NCI-H1048 (cell line): ENCODE results near the gene NT5DC1.

Experiments used
- DNase-seq: peaks from one replicate; lab custom pipeline; 2025; lab: John Stamatoyannopoulos, UW

The NT5DC1 gene

GRCh38 chr6:116136933-116137340 lies 36.3 kb downstream of the NT5DC1 start:
- DNase-seq: no peak

DNA sequence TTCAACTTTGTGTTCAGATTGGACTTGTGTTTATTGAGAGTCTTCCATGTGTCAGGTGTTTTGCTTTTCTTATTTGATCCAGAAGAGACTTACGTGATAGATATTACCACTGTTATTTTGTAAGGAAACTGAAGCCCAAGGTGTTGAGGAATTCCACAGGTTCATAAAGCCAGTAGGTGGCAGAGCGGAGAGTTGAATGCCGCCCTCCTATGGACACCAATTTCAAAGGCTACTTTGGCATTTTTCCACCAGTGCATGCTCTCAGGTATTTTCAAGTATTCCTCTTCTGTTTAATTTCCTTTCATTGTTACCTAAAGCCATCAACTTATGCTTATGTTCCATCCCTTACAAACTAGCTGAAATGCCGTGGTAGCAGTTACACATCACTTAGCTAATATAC lies 39.3 kb downstream of the NT5DC1 start:
- no peak for DNase-seq

GRCh38 chr6:116144605-116145004 lies 44.0 kb downstream of the NT5DC1 start:
- DNase-seq: no peak

DNA sequence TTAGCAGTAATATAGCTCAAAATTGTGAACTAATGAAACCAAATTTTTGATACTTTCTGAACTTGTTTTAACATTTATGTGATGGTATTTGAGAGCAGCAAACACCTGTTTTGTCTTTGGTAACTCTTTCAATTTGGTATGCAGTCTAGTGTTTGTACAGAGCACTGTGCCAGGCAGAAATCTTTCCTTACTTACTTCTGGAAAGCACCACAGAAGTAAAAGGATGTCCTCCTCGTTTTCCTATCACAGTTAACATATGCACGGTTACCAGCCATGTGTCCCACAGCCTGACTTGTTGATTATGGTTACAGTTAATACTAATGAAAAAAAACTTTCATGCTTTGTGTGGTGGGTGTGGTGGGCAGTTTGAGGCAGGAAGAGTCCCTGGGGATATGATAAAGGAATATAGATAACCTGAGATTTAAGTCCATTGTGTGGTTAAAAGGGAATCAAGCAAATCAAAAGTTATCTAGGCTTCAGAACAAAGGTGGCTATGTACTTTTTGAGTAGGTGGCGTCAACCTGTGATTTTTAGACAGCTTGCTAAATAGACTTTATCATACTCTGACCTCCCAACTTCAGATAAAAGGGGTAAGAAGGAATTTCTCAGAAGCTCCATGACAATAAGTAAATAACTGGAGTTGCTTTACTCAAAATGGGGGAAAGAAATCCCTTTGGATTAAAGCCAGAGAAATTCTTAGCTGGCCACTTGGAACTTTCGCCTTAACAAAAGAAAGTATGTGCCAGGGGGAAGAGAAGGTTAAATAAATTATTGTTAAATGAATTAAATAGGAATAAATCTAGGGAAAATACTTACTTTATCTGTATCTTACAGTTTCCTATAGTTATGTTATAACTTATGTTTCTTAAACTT lies 45.4 kb downstream of the NT5DC1 start:
- no peak for DNase-seq

GRCh38 chr6:116152620-116153019 lies 52.0 kb downstream of the NT5DC1 start:
- no peak for DNase-seq

DNA sequence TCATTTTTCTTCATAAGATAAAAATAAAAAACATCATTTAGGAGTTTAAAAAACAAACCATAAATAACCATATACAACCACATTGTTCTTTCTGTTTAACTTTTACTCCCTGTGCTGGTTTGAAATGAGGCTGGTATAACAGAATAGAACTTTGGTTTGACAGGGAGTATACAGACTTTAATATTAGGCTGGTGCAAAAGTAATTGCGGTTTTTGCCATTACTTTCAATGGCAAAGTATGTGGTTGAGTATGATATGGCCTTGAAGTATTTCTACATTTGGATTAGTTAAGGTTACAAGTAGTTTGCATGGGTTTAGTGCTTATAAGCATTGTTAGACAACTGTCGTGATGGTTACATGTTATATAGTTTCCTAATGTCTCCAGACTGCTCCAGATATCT lies 54.2 kb downstream of the NT5DC1 start:
- DNase-seq: no peak

GRCh38 chr6:116156405-116157326 lies 56.0 kb downstream of the NT5DC1 start:
- DNase-seq: no peak

DNA sequence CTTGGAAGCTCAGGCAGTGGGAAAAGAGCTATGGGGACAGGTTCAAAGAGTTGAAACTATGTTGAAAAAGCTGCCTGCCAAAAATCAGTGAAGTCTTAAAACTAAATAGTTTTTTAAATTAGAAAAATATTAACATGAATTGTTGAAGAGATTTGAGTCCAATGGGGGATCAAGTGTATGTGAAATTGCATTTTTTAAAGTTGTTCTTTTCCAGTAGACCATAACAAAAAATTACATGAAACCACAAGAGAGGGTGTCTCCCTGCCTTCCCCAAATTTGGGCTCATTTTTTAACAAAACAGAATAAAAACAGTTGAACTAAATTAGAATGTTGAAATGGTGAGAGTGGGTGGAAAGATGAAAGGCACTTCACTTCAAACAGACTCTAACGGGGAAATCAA lies 56.7 kb downstream of the NT5DC1 start:
- no peak for DNase-seq

DNA sequence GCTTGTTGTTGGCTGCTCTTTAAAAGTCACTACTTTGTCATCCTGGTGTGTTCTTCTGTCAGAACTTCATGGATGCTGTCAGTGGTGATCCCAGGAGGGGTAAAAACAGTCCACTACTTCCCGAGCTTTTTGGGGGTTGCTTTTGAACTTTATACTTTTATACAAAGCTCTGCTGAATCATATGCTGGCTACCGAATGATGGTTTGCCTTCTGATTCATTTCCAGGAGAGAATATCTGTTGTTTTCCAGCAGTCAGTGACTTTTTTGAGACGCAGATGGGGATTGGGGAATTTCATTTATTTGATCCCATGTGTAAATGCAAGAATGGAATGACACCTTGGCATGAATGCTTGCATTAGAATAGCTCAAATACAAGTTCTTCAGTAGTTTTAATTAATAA lies 58.0 kb downstream of the NT5DC1 start:
- no peak for DNase-seq

DNA sequence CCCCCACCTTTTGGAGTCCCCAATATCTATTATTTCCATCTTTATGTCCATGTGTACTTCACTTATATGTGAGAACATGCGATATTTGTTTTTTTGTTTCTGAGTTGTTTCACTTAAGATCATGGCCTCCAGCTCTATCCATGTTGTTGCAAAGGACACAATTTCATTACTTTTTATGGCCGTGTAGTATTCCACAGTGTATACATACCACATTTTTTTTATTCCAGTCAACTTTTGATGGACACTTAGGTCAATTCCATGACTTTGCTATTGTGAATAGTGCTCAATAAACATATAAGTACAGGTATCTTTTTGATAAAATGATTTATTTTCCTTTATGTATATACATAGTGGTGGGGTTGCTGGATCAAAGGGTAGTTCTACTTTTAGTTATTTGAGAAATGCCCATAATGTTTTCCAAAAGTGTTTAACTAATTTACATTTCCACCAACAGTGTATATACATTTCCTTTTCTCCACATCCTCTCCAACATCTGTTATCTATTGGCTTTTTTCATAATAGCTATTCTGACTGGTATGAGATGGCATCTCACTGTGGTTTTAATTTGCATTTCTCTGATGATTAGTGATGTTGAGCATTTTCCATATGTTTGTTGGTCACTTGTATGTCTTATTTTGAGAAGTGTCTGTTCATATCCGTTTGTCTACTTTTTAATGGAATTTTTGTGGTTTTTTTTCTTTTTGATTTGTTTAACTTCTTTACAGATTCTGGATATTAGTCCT lies 59.3 kb downstream of the NT5DC1 start:
- DNase-seq: no peak

DNA sequence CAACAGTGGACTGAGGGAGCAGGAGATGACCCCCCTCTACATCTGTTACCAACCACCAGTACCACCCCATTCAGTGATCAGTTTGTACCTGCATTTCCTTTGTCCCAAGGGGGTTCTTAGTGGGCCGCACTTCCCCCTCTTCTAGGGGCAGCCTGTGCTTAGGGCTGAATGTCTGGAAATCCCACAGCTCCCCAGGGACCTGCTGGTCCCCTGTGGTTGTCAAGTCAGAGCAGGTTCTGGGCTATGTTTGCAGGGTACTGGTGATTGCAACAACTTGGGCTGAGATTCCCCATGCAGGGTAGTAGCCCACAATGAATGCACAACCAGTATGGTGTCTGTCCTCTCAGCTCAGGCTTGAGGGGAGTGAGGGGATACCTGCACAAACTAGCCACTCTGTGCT lies 64.9 kb downstream of the NT5DC1 start:
- DNase-seq: no peak

- DNase-seq: no peak
These were observed 65.7 kb downstream of the NT5DC1 start for GRCh38 chr6:116166369-116166768.

DNA sequence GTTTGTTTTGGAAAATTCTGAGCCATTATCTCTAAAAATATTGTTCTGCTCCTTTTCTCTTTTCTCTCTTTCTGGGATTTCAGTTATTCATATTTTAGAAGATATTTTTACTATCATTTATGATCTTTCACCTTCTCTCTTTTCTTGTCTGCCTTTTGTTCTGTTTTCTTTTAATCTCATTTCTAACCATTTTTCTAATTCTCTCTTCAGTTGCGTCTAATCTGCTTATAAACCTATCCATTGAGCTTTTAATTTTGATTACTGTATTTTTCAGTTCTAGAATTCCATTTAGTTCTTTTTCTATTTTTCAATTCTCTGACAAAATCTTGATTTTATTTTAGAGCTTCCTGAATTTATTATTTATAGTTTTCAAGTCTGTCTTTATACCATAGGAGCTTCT lies 67.5 kb downstream of the NT5DC1 start:
- DNase-seq: no peak

GRCh38 chr6:116169880-116170279 lies 69.2 kb downstream of the NT5DC1 start:
- DNase-seq: no peak

DNA sequence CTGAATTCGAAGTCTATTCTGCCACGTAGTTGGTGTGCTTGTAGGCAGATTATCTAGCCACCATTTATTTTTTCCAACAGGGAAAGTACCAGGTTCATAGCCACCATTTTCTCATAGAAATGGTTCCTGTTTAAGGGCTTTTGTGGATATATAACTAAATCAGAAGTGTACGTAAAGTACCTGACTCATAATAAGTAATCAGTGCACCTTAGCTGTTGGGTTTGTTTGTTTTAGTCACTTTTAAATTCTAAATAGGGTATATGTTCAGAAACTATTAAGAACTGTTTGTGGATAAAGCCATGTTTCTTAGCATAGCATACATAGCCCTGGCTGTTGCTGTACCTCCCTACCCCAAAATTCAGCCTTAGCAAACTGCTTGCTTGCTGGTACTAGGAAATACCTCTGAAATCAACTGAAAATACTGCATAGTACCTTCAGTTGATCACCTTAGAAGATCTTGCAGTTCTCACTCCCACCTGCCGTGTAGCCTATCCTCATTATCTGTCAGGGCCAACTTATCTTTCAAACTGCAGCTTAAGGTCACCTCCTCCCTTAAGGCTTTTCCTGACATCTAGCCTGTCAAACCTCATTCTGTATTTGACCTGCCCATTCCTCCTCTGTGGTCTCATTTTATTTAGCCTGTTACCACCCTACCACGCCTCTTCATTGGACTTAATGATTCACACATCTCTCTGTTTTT lies 69.9 kb downstream of the NT5DC1 start:
- DNase-seq: no peak

DNA sequence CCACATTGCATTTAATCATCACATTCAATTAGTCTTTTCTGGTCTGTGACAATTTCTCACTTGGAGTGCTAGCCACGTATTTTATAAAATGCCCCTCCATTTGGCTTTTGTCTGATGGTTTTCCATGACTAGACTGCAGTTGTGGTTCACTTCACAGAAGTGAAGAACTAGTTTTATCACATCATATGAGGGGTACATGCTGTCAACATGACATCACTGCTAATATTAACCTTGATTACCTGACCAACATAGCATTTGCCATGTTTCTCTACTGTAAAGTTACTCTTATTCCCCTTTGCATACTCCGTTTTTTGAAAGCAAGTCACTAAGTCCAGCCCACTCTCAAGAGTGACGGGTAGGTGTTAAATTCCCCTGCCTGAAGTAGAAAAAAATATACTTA lies 73.3 kb downstream of the NT5DC1 start:
- no peak for DNase-seq

- no peak for DNase-seq
These were observed 74.7 kb downstream of the NT5DC1 start for GRCh38 chr6:116175344-116175743.

DNA sequence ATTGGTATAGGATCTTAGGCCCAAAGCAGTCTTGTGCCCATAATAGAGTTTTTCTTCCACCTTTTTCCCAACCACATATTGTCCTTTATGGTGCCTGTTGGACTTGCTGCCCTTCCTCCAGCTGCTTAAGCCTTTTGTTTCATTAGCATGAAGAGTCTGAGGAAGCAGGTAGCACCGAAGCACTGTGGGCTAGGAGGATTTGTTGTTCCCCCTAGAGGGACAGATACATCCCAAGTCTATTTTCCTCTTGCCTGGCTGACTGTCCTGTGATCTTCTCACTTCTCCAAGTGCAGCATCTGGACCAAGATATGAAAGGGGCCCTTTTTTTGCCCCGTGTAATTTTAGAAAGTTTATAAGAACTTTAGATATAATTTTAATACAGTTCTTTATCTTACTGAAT lies 75.9 kb downstream of the NT5DC1 start:
- DNase-seq: no peak

DNA sequence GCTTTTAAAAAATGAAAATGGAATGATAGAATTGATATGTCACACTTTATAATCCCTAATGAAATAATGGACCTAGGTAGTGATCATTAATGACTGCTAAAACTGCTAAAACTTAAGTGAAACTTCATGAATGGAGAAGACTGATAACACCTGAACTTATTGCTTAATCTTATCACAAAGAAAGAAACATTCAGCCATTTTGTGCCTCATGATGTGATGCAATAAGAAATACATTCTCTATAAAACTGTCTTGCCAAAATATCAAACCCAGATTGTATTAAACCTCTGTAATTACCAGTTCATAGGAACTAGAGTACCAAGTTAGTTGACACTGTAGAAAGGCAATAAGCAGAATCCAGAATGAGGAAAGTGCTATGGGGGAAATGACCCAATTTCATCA lies 79.7 kb downstream of the NT5DC1 start:
- DNase-seq: no peak

GRCh38 chr6:116189472-116189871 lies 88.8 kb downstream of the NT5DC1 start:
- DNase-seq: no peak

DNA sequence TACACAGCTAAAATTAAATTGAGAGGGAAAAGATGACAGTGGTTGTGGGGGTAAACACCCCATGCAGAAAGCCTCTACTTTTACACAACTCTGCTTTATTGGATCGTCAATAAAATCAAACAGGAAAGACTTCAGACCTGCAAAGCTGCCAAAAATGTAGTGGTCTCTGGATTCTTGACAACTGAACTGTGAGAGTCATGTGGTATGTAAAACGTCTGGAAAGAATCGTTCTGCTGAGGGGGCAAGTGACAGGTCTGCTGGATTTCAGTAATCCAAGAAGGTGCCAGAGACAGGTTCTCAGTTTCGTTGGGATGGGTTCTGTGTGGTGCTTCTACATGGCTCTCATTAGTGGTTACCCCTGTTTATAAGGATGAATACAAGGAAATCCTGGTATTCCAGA lies 89.9 kb downstream of the NT5DC1 start:
- DNase-seq: no peak

DNA sequence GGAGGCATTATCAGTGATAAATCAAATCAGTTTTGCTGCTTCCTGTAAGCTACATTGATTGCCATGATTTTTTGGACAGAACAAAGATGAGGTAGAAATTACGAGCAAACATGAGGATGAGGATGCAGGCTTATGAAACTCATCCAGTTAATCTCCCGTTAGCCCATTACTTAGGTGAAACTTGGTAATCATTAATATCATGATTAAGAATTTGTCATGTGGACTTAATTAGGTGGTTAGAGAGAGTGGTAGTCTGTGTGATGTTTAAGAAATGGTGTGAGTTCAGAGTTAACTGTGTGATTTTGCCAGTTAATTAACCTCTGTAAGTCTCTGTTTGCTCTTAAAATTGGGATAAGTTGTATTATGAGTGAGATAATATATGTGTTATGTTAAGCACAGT lies 91.2 kb downstream of the NT5DC1 start:
- DNase-seq: no peak
